ENCODE data around the gene AK2.

AK2 gene

DNA sequence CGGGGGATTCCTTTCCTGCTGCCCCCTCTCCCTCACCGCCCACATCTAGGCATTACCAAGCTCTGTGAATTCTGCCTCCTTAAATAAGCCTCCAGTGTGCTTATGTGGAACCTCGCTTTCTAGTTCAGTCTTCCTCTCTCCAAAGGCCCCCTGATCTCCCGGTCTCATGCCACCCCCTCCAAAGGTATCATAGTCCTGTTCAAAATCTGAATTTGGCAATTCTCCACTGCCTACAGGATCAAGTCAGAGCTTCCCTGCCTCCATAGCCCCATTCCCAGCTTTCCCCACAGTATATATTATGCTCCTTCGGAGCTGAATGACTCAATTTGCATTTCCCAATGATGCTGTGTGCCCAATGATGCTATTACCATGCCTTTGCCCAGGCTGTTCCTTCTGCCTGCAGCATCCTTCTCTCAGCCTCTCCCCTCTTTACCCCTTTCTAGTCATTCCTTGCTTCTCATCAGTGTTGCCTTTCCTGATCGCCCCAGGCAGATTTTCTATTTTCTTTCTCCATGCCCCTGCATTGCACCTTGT, 46.0 kb upstream of the AK2 start:
- H3K9me3 ChIP-seq (replicated peaks; ENCODE audit: insufficient read depth, low read length): no peaks in the 10 kb centered on the region
- no peaks in the 10 kb centered on the region for H4K20me1 ChIP-seq (ENCODE audit: insufficient read depth, low read length)
- no peak overlapping the region for H2AFZ ChIP-seq (ENCODE audit: low read length)
- no peaks in the 10 kb centered on the region for H3K9me2 ChIP-seq (replicated peaks; ENCODE audit: insufficient read depth, low read length)
- no peak overlapping the region for H3K27ac ChIP-seq (ENCODE audit: low read length)
- H3K4me2 ChIP-seq (ENCODE audit: low read depth, low read length): no peak overlapping the region
- H3K79me2 ChIP-seq (ENCODE audit: low read length): no peaks in the 10 kb centered on the region
- H3K4me3 ChIP-seq (ENCODE audit: low read length): no peak overlapping the region
- H3K9ac ChIP-seq (ENCODE audit: low read length): no peak overlapping the region
- peaks cover 4% of the 10 kb centered on the region; the same call in 1 of the 2 replicates for H3K4me1 ChIP-seq (ENCODE audit: low read length)
- no peaks in the 10 kb centered on the region for H3K36me3 ChIP-seq (replicated peaks; ENCODE audit: insufficient read depth, low read length)
- TF ChIP-seq EZH2 (optimal IDR thresholded peaks at IDR 0.05; ENCODE audit: low read depth, low read length): no peak
- TF ChIP-seq EZH2phosphoT487 (IDR thresholded peaks at IDR 0.05; ENCODE audit: low read length): no peak
- TF ChIP-seq, protein P1, sequence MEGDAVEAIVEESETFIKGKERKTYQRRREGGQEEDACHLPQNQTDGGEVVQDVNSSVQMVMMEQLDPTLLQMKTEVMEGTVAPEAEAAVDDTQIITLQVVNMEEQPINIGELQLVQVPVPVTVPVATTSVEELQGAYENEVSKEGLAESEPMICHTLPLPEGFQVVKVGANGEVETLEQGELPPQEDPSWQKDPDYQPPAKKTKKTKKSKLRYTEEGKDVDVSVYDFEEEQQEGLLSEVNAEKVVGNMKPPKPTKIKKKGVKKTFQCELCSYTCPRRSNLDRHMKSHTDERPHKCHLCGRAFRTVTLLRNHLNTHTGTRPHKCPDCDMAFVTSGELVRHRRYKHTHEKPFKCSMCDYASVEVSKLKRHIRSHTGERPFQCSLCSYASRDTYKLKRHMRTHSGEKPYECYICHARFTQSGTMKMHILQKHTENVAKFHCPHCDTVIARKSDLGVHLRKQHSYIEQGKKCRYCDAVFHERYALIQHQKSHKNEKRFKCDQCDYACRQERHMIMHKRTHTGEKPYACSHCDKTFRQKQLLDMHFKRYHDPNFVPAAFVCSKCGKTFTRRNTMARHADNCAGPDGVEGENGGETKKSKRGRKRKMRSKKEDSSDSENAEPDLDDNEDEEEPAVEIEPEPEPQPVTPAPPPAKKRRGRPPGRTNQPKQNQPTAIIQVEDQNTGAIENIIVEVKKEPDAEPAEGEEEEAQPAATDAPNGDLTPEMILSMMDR (IDR thresholded peaks at IDR 0.05; ENCODE audit: low read length): no peak
- no peaks in the 10 kb centered on the region for H3F3A ChIP-seq (ENCODE audit: insufficient read depth, low read length)
- DNase-seq: no peak
- peaks cover 5% of the 10 kb centered on the region; the same call in 1 of the 2 replicates for H3K27me3 ChIP-seq (replicated peaks; ENCODE audit: insufficient read depth, low read length)

DNA sequence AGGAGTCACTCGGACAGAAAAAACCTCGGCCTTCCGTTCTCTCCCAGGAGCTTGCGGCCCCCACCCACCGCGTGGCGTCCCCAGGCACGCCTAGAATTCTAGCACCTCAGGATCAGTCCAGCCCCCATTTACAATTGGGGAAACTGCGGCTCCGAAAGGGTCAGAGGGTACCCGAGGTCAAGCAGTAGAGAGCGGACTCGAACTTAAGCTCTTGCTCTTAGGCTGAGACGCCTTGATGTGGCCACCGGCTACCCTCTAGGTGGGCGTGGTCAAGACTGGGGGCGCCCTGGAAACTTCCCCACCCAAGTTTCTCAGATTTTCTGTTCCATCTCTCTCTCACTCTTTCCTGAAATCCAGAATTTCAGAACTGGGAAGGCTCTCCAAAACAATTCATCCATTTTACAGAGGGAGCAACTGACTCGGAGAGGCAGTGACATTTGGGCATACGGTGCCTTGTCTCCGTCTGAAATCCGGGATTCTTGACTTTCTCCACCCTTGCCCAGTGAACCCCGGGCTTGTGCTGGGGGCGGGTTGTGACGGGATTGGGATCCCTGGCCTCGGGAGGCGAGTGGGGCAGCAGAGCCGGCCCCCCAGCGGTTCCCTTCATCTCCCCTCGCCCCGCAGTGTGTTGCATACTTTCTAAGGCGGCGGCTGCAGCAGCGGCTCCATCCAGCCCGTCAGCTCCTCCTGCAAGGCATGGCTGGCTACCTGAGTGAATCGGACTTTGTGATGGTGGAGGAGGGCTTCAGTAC, 45.0 kb upstream of the AK2 start:
- H2AFZ ChIP-seq (ENCODE audit: low read length): peak overlapping the region; percentile 91
- no peaks in the 10 kb centered on the region for H3F3A ChIP-seq (ENCODE audit: insufficient read depth, low read length)
- H3K4me1 ChIP-seq (ENCODE audit: low read length): peaks cover 4% of the 10 kb centered on the region; the same call in 1 of the 2 replicates
- peak overlapping the region; percentile 79 for H3K4me3 ChIP-seq (ENCODE audit: low read length)
- no peaks in the 10 kb centered on the region for H3K36me3 ChIP-seq (replicated peaks; ENCODE audit: insufficient read depth, low read length)
- no peaks in the 10 kb centered on the region for H3K9me3 ChIP-seq (replicated peaks; ENCODE audit: insufficient read depth, low read length)
- no peaks in the 10 kb centered on the region for H3K9me2 ChIP-seq (replicated peaks; ENCODE audit: insufficient read depth, low read length)
- H3K79me2 ChIP-seq (ENCODE audit: low read length): no peaks in the 10 kb centered on the region
- no peak for DNase-seq
- H3K27ac ChIP-seq (ENCODE audit: low read length): no peak overlapping the region
- peaks cover 5% of the 10 kb centered on the region; the same call in 1 of the 2 replicates for H3K27me3 ChIP-seq (replicated peaks; ENCODE audit: insufficient read depth, low read length)
- peak overlapping the region; percentile 95 for H3K4me2 ChIP-seq (ENCODE audit: low read depth, low read length)
- peak overlapping the region; percentile 60; the same call in 1 of the 2 replicates for H3K9ac ChIP-seq (ENCODE audit: low read length)
- no peaks in the 10 kb centered on the region for H4K20me1 ChIP-seq (ENCODE audit: insufficient read depth, low read length)
- TF ChIP-seq EZH2phosphoT487 (IDR thresholded peaks at IDR 0.05; ENCODE audit: low read length) (no peak), EZH2 (optimal IDR thresholded peaks at IDR 0.05; ENCODE audit: low read depth, low read length) (no peak)
- TF ChIP-seq, protein P1 (IDR thresholded peaks at IDR 0.05; ENCODE audit: low read length): no peak

DNA sequence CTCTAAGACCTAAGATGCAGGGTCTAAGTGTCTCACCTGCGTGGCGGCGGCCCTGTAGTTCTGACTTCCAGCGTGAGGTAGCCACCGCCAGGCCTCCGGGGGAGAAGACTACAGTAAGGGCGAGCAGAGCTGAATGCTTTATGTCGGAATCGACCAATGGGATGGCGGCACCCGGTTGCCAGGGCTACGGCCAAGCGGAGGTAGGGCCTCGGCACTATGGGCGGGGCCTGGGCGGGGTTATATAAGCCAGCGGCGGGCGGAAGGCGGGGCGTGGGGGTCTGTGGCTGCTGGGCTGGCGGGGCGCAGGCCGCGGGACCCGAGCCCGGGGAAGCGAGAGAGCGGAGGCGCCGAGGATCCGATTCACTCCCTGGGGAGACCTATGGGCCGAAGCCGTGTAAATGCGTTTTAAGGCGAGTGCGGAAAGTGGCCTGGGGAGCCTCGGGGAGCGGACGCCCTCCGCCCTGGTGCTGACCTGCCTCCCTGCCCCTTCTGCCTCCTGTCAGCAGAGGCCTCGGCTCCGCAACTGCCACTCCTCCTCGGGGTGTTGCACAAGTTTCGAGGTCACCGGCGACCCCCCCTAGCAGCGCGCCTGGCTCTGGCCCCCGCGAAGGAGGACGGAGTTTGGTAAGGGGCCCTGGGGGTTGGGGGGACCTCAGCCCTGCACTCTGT, 44.3 kb upstream of the AK2 start, which contains the start of gene AZIN2:
Gene AZIN2, plus strand, starts transcription at position 269 of the 669 bp plus-strand sequence. CDS start 1,097 bp downstream, outside the sequence.
- H3K9ac ChIP-seq (ENCODE audit: low read length): peak within 1 kb of the TSS; percentile 60; the same call in 1 of the 2 replicates
- TF ChIP-seq, protein P1 (IDR thresholded peaks at IDR 0.05; ENCODE audit: low read length): no peak
- TF ChIP-seq EZH2phosphoT487 (IDR thresholded peaks at IDR 0.05; ENCODE audit: low read length): no peak
- no peak for TF ChIP-seq EZH2 (optimal IDR thresholded peaks at IDR 0.05; ENCODE audit: low read depth, low read length)
- H3K9me2 ChIP-seq (replicated peaks; ENCODE audit: insufficient read depth, low read length): no peaks in the 10 kb centered on the region
- DNase-seq: peak; percentile 96
- no peaks in the 10 kb centered on the region for H3K79me2 ChIP-seq (ENCODE audit: low read length)
- H3K9me3 ChIP-seq (replicated peaks; ENCODE audit: insufficient read depth, low read length): no peaks in the 10 kb centered on the region
- H3K4me2 ChIP-seq (ENCODE audit: low read depth, low read length): peak within 1 kb of the TSS; percentile 95
- H3K4me3 ChIP-seq (ENCODE audit: low read length): peak within 1 kb of the TSS; percentile 79
- H3K27ac ChIP-seq (ENCODE audit: low read length): no peak within 1 kb of the TSS
- peaks cover 5% of the 10 kb centered on the region; the same call in 1 of the 2 replicates for H3K27me3 ChIP-seq (replicated peaks; ENCODE audit: insufficient read depth, low read length)
- H3K4me1 ChIP-seq (ENCODE audit: low read length): peaks cover 4% of the 10 kb centered on the region; the same call in 1 of the 2 replicates
- H4K20me1 ChIP-seq (ENCODE audit: insufficient read depth, low read length): no peaks in the 10 kb centered on the region
- H2AFZ ChIP-seq (ENCODE audit: low read length): peak within 1 kb of the TSS; percentile 91
- H3F3A ChIP-seq (ENCODE audit: insufficient read depth, low read length): no peaks in the 10 kb centered on the region
- no peaks in the 10 kb centered on the region for H3K36me3 ChIP-seq (replicated peaks; ENCODE audit: insufficient read depth, low read length)

Measured in MM.1S (cell line).